ENCODE measurements around the gene SVOPL. TPM values are rescaled to one million over a fixed set of nuclear protein-coding genes. Genes with fewer than 3 reads are reported as not detected.

The SVOPL gene
- total RNA-seq, 1 donor from 2014 or later: 0.09 TPM

GRCh38 chr7:138625849-138626230 lies 75.3 kb downstream of the SVOPL start:
- Mint-ChIP-seq H3K27me3 (ENCODE audit: insufficient read depth, low read depth) (peaks cover 2% of the 10 kb centered on the region), H3K4me3 (no peak overlapping the region), H3K4me1 (no peaks in the 10 kb centered on the region), H3K36me3 (no peaks in the 10 kb centered on the region), H3K9me3 (no peaks in the 10 kb centered on the region), H3K27ac (no peak overlapping the region)
- no peak overlapping the region for H3K4me2 ChIP-seq
- H3K79me2 ChIP-seq (ENCODE audit: low read depth): no peaks in the 10 kb centered on the region
- DNase-seq (ENCODE audit: low spot score): no peak
- H3K4me1 ChIP-seq: no peaks in the 10 kb centered on the region
- no peak for TF ChIP-seq EZH2phosphoT487 (IDR thresholded peaks at IDR 0.05)
- no peak for TF ChIP-seq EZH2 (IDR thresholded peaks at IDR 0.05)
- TF ChIP-seq CTCF (IDR thresholded peaks at IDR 0.05): no peak
- no peak overlapping the region for H3K4me3 ChIP-seq
- H3K27me3 ChIP-seq: no peaks in the 10 kb centered on the region
- H3K9ac ChIP-seq: no peak overlapping the region
- no peaks in the 10 kb centered on the region for H3K36me3 ChIP-seq
- H3F3A ChIP-seq (ENCODE audit: low read depth): no peaks in the 10 kb centered on the region
- H3K27ac ChIP-seq: no peak overlapping the region
- no peak overlapping the region for H2AFZ ChIP-seq (replicated peaks)
- H3K9me3 ChIP-seq (ENCODE audit: low read depth): no peaks in the 10 kb centered on the region
- no peaks in the 10 kb centered on the region for H4K20me1 ChIP-seq (ENCODE audit: low read depth)

- H3K79me2 ChIP-seq (ENCODE audit: low read depth): no peaks in the 10 kb centered on the region
- peaks cover 2% of the 10 kb centered on the region for H3K27me3 Mint-ChIP-seq (ENCODE audit: insufficient read depth, low read depth)
- H3K4me1 ChIP-seq: no peaks in the 10 kb centered on the region
- H3K27ac Mint-ChIP-seq: no peak overlapping the region
- no peak overlapping the region for H2AFZ ChIP-seq (replicated peaks)
- no peaks in the 10 kb centered on the region for H3K36me3 Mint-ChIP-seq
- no peaks in the 10 kb centered on the region for H3K27me3 ChIP-seq
- H3K9me3 Mint-ChIP-seq: no peaks in the 10 kb centered on the region
- TF ChIP-seq EZH2 (IDR thresholded peaks at IDR 0.05) (no peak), EZH2phosphoT487 (IDR thresholded peaks at IDR 0.05) (no peak), CTCF (IDR thresholded peaks at IDR 0.05) (no peak)
- H3K4me1 Mint-ChIP-seq: no peaks in the 10 kb centered on the region
- H3F3A ChIP-seq (ENCODE audit: low read depth): no peaks in the 10 kb centered on the region
- DNase-seq (ENCODE audit: low spot score): no peak
- no peak overlapping the region for H3K4me3 Mint-ChIP-seq
- no peaks in the 10 kb centered on the region for H3K9me3 ChIP-seq (ENCODE audit: low read depth)
- no peak overlapping the region for H3K27ac ChIP-seq
- no peak overlapping the region for H3K4me2 ChIP-seq
- no peak overlapping the region for H3K9ac ChIP-seq
- no peak overlapping the region for H3K4me3 ChIP-seq
- no peaks in the 10 kb centered on the region for H3K36me3 ChIP-seq
- H4K20me1 ChIP-seq (ENCODE audit: low read depth): no peaks in the 10 kb centered on the region
Measured at GRCh38 chr7:138625084-138625848, 75.9 kb downstream of the SVOPL start.

DNA sequence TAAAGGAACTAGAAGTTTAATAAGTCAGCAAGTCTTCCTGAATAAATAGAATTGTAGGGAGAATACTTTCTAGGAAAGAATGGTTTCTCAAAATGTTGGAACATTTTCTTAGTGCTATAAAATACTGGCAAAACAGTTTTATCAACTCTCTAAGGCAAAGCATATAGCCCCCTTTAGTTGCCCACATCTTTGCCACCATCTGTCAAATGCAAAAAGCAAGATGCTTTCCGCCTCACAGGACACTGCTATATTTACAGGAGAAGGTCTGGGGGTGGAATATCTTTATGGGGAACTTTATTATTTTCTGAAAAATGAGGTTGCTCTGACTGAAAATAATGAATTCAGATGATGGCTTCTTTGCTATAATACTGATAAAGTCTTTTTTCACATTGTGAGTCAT lies 78.3 kb downstream of the SVOPL start:
- Histone ChIP-seq H3K9me3 (ENCODE audit: low read depth) (no peaks in the 10 kb centered on the region), H2AFZ (replicated peaks) (no peak overlapping the region), H3K27me3 (no peaks in the 10 kb centered on the region), H3K36me3 (no peaks in the 10 kb centered on the region), H3K4me2 (no peak overlapping the region), H4K20me1 (ENCODE audit: low read depth) (no peaks in the 10 kb centered on the region), H3K79me2 (ENCODE audit: low read depth) (no peaks in the 10 kb centered on the region), H3K4me1 (no peaks in the 10 kb centered on the region), H3F3A (ENCODE audit: low read depth) (no peaks in the 10 kb centered on the region), H3K4me3 (no peak overlapping the region), H3K27ac (no peak overlapping the region), H3K9ac (no peak overlapping the region)
- peaks cover 3% of the 10 kb centered on the region for H3K4me1 Mint-ChIP-seq
- DNase-seq (ENCODE audit: low spot score): no peak
- TF ChIP-seq CTCF (IDR thresholded peaks at IDR 0.05): no peak
- no peak for TF ChIP-seq EZH2 (IDR thresholded peaks at IDR 0.05)
- no peak for TF ChIP-seq EZH2phosphoT487 (IDR thresholded peaks at IDR 0.05)
- H3K9me3 Mint-ChIP-seq: no peaks in the 10 kb centered on the region
- H3K27me3 Mint-ChIP-seq (ENCODE audit: insufficient read depth, low read depth): peaks cover 2% of the 10 kb centered on the region
- no peak overlapping the region for H3K27ac Mint-ChIP-seq
- no peak overlapping the region for H3K4me3 Mint-ChIP-seq
- no peaks in the 10 kb centered on the region for H3K36me3 Mint-ChIP-seq

Measured in neural progenitor cell (in vitro differentiated cells).